ENCODE results near the gene SLC7A4. TPM values are rescaled to one million over a fixed set of nuclear protein-coding genes. Genes with fewer than 3 reads are reported as not detected.
"Not testable (repeated sequence)": the region's sequence is repeated elsewhere in the genome, so short reads cannot be mapped to it uniquely, and the experiment has no call there.

SLC7A4 gene
- total RNA-seq, 2 donors from 2014 or later, result not detected

DNA sequence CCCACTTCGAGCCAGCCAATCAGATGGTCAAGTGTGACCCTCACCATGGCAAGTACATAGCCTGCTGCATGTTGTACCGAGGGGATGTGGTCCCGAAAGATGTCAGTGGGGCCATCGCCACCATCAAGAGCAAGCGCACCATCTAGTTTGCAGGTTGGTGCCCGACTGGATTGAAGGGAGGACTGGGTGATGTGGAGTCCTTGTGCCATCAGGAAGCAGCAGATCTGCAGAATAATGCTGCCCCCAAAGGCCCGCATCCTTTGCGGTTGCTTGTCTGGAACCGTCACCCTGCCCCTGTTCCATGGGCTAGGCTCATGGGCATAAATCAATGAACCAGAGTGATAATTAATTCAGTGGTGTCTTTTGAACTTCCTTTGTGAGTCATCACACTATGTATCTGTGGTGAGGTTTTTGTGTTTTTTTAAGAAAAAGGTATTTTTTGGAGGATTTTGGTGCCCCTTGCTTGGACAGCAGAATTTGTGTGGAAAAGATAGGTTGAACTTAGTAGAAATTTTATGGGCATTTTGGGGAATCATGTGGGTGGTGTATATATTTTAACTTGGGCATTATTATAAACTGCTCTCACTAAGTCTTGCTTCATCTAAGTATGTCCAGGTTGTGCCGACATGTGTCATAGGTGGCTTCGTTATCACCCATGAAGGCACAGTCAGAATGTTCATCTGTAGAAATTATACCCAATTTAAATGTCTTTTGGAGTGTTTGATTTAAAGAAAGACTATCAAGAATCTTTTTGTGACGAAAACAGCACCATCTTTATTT lies 35.7 kb upstream of the SLC7A4 start:
- ATAC-seq (peak; percentile 34 to 39), DNase-seq (ENCODE audit: low spot score in 2 of 2) (no peak)

DNA sequence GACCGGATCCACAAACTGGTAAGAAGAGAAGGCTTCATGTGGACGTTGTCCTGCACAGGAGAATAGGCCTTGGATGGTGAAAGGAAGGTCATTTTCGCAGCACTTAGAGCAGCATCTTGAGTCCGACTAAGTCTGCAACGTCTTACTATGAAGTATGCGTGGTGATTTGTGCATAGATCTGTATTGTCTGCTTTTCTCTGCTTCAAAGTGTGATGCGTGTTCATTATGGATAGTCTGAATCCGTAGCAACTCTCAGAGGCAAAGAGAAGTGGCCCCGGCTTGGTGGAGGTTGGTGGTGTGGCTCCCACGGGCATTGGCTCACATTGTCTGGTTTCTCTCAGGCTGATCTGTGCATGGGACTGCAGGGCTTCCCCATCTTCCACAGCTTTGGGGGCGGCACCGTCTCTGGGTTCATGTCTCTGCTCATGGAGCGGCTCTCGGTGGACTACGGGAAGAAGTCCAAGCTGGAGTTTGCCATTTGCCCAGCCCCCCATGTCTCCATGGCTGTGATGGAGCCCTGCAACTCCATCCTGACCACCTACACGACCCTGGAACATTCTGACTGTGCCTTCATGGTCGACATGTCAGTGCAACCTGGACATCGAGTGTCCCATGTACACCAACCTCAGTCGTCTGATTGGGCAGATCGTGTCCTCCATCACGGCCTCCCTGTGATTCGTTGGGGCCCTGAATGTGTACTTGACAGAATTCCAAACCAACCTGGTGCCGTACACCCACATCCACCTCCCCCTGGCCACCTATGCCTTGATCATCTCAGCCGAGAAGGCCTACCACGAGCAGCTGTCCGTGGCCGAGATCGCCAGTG lies 34.9 kb upstream of the SLC7A4 start:
- Mint-ChIP-seq H3K9me3 (no peaks in the 10 kb centered on the region), H3K27ac (no peak overlapping the region), H3K36me3 (no peaks in the 10 kb centered on the region)
- DNase-seq (ENCODE audit: low spot score in 2 of 2) (no peak), ATAC-seq (no peak)

More for the DNA sequence above, 35.7 kb upstream of the SLC7A4 start:
- Mint-ChIP-seq H3K36me3 (no peaks in the 10 kb centered on the region), H3K9me3 (no peaks in the 10 kb centered on the region), H3K27ac (no peak overlapping the region)

DNA sequence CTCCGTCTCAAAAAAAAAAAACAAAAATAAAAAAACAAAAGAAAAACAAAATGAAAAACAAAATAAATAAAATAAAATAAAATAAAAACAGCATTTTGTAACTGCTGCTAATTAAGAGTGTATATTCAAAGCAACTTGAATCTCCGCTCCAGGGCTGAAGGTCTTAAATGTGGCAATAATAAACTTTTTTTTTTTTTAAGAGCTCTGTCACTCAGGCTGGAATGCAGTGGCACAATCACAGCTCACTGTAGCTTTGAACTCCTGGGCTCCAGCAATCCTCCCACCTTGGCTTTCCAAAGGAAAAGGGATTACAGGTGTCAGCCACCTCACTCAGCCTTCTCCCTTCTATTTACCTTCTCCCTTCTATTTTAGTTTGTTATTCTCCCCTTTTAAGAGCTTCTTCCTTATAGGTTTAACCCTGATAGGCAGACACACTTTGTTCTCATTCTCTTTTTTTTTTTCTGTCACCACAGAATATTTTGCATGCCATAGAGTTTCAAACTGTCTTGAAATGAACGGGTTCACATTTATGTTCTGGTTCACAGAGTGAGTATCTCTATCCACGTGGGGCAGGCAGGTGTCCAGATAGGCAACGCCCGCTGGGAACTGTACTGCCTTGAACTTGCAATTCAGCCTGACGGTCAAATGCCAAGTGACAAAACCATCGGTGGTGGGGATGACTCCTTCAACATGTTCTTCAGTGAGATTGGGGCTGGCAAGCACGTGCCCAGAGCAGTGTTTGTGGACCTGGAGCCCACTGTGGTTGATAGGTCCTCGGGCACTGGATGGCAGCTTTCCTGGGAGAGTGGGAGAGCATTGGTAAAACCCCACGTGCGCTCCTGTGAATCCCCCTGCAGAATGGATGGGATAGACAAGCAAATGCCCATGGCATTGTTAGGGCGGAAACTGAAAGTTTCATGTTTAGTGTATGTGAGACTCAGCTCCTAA lies 32.8 kb upstream of the SLC7A4 start:
- no peak overlapping the region for H3K27ac Mint-ChIP-seq

DNA sequence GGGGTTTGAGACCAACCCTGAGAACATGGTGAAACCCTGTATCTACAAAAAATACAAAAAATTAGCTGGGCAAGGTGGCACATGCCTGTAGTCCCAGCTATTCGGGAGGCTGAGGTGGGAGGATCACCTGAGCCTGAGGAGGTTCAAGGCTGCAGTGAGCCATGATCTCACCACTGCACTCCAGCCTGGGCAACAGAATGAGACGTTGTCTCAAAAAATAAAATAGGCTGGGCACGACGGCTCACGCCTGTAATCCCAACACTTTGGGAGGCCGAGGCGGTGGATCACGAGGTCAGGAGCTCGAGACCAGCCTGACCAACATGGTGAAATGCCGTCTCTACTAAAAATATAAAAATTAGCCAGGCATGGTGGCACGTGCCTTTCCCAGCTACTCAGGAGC lies 32.1 kb upstream of the SLC7A4 start:
- DNase-seq (ENCODE audit: low spot score in 2 of 2); H3K27ac Mint-ChIP-seq; ATAC-seq; H3K36me3 Mint-ChIP-seq; H3K9me3 Mint-ChIP-seq: not testable (repeated sequence)

More for the DNA sequence above, 32.8 kb upstream of the SLC7A4 start:
- Mint-ChIP-seq H3K9me3 (no peaks in the 10 kb centered on the region), H3K36me3 (no peaks in the 10 kb centered on the region)
- no peak for DNase-seq (ENCODE audit: low spot score in 2 of 2)
- ATAC-seq, result no peak

DNA sequence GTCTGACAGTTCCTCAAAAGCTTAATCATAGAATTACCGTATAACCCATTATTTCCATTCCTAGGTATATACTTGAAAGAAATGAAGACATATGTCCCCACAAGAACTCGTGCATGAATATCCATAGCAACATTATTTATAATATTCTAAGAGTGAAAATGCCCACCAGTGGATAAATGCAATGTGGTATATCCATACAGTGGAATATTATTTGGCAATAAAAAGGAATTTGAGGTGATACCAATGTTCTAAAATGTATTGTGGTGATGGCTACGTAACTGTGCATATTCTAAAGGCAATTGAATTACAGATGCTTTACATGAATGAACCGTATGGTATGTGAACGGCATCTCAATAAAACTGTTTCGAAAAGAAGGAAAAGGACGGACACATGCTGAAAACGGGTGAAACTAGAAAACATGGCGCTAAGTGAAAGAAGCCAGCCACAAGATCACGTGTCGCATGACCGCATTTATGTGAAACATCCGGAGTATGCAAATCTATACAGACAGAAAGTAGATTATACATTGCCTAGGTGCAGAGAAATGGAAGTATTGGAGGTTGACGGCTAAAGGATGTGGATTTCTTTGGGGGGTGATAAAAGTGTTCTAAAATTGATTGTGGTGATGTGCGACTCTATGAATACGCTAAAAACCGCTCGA lies 29.4 kb upstream of the SLC7A4 start:
- not testable (repeated sequence) for H3K27ac Mint-ChIP-seq; DNase-seq (ENCODE audit: low spot score in 2 of 2); H3K9me3 Mint-ChIP-seq; ATAC-seq; H3K36me3 Mint-ChIP-seq

DNA sequence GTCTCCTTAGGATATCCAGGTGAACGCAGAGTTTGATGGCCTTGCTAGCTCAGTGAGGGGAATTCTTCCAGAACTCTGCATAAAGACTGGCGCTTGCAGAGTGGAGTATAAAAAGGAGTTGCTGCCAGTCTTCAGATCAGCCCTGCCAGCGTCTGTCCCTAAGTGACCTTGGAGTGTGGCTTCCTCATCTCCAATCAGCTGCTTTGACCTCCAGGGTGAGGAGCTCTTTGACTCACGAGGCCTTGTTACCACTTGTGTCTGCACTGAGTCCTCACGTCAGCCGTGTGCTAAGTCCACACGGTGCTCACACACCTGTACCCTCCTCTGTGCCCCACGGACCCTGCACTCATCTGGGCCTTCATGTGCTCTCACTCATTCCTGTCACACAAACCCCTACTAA lies 28.0 kb upstream of the SLC7A4 start:
- not testable (repeated sequence) for DNase-seq (ENCODE audit: low spot score in 2 of 2); ATAC-seq; H3K27ac Mint-ChIP-seq; H3K36me3 Mint-ChIP-seq; H3K9me3 Mint-ChIP-seq

DNA sequence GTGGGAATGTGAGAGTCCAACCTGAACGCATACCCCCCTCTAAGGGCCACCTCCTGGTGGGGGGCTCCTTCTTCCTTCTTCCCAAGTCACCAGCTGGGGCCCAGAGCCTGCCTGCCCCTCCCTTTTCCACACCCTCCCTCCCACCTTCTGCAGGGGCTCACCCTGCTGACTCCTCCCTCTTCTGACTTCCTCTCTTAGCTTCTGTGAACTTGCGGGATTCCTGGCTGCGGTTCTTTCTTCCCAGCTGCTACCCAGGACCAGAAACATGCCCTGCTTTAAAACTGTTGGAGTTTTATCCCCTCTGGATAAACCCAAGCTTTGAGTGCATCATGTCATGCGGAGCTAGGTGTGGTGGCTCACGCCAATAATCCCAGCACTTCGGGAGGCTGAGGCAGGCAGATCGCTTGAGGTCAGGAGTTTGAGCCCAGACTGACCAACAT lies 23.5 kb upstream of the SLC7A4 start:
- Mint-ChIP-seq H3K27ac (peak overlapping the region; percentile 36 to 88), H3K36me3 (no peaks in the 10 kb centered on the region), H3K9me3 (no peaks in the 10 kb centered on the region)
- DNase-seq (ENCODE audit: low spot score in 2 of 2), result no peak
- ATAC-seq, result no peak

DNA sequence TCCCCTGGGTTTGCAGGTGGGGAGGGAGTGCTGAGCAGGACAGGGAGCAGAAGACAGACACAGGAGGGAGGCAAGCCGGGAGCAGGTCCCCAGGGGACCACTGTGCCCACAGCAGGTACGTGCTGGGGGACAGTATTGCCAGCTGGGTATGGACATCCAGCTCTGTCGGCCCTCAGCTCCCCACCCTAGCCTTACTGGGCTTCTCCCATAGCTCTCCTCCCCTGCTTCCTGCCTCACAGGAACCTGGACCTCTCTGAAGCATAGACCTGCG lies 23.1 kb upstream of the SLC7A4 start:
- no peaks in the 10 kb centered on the region for H3K9me3 Mint-ChIP-seq
- DNase-seq (ENCODE audit: low spot score in 2 of 2), result no peak
- no peak for ATAC-seq
- peak overlapping the region; percentile 36 to 88 for H3K27ac Mint-ChIP-seq
- H3K36me3 Mint-ChIP-seq, result no peaks in the 10 kb centered on the region

DNA sequence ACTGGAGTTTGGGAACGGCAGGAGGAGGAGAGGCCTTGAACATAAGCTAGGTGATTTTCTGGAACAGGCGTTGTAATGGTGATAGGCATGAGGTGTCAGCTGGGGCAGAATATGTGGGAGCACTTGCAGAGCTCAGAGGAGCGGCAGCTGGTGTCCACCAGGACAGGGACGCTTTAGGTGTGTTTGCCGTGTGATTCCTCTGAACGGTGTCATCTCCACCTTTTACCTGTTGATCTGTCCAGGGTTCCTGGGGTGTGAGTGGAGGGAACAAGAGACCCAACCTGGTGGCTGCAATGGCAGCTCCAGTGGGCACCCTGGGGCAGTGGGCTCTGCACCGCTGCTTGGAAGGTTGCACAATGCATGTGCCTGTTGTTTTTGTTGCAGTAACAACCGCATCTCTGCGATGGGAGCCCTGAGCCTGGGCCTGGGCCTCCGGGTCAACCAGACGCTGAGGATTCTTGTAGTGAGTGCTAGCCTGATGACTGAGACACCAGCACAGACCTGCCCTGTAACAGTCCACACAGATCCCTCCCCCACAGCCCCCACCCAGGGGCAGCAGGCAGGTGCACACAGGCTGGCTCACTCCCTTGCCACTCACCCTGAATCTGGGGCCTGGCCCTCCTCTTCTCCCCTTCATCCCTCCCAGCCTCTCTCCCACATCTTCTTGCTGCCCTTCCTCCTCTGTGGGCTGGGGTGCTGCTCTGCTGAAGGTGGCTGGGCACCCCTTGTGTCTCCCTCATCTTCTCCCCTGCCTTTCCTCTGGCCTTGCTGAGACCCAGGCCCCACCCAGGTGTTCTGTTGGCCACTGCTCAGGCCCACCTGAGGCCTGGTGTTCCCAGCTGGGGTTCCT lies 22.6 kb upstream of the SLC7A4 start:
- no peak for DNase-seq (ENCODE audit: low spot score in 2 of 2)
- ATAC-seq, result no peak
- no peaks in the 10 kb centered on the region for H3K36me3 Mint-ChIP-seq
- H3K27ac Mint-ChIP-seq, result peak overlapping the region in 1 of 2 donors; percentile 36
- no peaks in the 10 kb centered on the region for H3K9me3 Mint-ChIP-seq

DNA sequence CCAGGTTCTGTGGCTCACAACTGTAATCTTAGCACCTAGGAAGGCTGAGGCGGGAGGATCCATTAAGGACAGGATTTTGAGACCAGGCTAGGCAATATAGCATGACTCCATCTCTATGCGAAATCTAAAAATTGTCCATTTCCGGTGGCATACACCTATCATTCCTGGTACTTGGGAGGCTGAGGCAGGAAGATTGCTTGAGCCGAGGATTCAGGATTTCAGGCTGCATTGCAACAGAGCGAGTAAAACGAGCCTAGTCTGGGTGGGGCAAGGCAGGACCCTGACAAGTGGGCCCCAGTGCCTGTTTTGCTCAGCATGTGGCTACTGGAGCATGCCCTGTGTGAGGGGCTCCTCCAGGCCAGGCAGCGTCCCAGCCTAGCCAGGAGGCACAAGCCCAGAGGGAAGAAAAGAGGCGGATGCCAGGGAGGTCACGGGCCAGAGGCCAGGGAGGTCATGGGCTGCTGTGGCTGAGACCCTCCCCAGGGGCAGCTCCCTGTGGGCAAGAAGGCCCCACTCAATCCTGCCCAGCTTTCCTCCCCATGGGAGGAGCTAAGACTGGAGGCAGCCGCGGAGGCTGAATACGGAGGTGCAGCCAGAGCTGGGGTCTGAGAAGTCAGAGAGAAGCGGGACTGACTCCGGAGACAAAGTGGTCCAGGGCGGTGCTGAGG lies 21.8 kb upstream of the SLC7A4 start:
- ATAC-seq, result no peak
- H3K36me3 Mint-ChIP-seq, result no peaks in the 10 kb centered on the region
- H3K27ac Mint-ChIP-seq, result peak overlapping the region in 1 of 2 donors; percentile 14
- no peak for DNase-seq (ENCODE audit: low spot score in 2 of 2)
- H3K9me3 Mint-ChIP-seq, result no peaks in the 10 kb centered on the region

DNA sequence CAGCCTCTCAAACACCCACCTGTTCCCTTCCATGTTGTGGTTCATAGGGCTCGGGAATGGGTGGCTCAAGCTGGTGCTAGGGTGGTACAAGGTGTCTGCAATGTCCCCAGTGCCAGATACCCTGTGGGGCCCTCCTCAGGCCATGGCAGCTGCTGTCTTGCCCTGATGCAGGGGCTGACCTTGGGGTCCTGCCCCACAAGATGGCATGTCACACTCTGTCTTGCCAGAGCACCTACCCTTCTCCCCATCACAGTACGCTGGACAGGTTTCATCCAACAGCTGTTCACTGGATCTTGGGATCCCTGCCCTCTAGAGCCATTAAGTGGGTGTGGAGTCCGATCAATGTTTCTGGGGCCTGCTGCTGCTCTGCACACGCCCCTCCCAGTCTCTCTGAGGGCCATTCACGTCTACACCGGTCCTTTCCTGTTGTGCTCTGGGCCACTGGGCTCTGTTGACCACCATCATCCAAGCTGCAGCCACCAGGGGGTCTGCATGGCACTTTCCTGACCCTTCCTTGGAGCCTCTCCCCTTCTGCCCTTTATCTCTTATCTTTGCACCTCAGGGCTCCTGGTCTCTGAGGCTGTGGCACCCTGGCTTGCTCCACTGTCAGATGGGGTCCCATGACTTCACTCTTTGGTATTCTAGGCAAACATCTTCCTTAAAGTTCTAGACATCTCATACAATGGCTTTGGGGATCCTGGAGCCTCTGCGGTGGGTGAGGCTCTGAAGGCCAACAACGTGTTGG lies 20.5 kb upstream of the SLC7A4 start:
- no peak for ATAC-seq
- no peaks in the 10 kb centered on the region for H3K36me3 Mint-ChIP-seq
- H3K27ac Mint-ChIP-seq, result peak overlapping the region in 1 of 2 donors; percentile 41
- H3K9me3 Mint-ChIP-seq, result no peaks in the 10 kb centered on the region
- no peak for DNase-seq (ENCODE audit: low spot score in 2 of 2)

DNA sequence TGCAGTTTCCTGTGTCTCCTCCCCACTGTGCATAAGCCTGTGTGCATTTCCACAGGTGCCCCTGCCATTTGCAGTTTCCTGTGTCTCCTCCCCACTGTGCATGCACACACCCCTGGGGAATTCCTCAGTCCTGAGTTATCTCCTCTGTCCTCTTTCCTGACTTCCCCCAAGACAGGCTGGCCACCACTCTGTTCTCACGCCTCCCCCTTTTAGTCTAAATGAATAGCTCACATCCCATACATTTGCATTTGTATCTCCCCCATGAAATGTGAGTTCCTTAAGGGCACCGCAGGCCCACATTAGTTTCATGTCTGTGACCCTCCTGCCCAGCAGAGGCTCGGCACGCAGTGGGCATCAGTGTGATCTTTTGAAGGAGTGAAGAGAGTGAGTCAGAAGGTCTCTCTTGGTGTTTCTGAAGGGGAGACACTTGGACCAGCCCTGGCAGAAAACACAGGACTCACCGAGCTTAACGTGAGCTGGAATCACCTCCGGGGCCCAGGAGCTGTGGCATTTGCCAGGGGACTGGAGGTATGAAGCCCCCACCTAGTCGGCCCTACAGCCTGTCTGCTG lies 19.6 kb upstream of the SLC7A4 start:
- no peak for ATAC-seq

DNA sequence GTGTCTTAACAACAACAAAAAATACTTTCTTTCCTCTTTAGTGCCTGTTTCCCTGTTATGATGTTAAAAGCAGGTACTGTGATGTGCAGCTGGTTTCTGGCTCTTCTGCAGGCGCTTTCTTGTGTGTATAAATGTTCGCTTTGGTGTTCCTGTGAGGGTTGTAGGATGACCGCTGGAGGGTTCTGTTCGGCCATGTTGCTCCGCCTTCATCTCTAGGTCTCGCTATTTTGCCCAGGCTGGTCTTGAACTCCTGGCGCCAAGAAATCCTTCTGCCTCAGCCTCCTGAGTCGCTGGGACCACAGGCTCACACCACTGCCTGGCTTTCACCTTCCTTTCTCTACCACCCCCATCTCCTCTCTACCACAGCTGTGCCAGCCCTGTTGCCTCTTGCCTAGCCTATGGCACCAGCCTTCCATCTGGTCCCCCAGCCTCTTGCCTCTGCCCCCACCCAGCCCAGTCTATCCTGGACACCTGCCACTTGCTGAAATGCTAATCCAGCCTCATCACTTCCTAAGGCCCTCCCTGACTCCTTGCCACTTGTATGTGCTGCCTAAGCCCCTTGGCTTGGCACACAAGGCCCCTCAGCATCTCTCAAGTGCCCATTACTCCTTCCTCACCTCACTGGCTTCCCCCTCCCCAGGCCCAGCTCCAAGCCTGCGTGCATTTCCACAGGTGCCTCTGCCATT lies 18.9 kb upstream of the SLC7A4 start:
- no peak for ATAC-seq
- H3K9me3 Mint-ChIP-seq, result no peaks in the 10 kb centered on the region
- no peak for DNase-seq (ENCODE audit: low spot score in 2 of 2)
- H3K36me3 Mint-ChIP-seq, result no peaks in the 10 kb centered on the region
- peak overlapping the region; percentile 15 to 84 for H3K27ac Mint-ChIP-seq

More for the DNA sequence above, 19.6 kb upstream of the SLC7A4 start:
- H3K36me3 Mint-ChIP-seq, result no peaks in the 10 kb centered on the region
- DNase-seq (ENCODE audit: low spot score in 2 of 2), result no peak
- H3K27ac Mint-ChIP-seq, result peak overlapping the region; percentile 15 to 84
- no peaks in the 10 kb centered on the region for H3K9me3 Mint-ChIP-seq

DNA sequence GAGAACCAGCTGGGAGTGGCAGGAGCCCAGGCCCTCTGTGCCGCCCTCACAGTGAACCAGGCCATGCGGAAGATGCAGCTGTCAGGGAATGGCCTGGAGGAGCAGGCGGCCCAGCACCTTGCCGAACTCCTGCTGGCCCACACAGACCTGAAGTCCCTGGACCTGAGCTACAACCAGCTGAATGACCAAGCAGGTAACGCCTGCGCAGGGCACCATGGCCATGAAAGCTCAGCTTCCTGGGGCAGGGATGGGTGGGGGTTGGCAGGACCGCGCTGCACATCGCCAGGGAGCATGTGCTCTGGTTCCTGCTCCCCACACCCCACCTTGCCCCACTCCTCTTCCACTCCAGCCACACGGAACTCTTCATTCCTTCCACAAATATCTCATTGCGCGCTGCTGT lies 16.6 kb upstream of the SLC7A4 start:
- not testable (repeated sequence) for H3K27ac Mint-ChIP-seq; H3K36me3 Mint-ChIP-seq; DNase-seq (ENCODE audit: low spot score in 2 of 2); ATAC-seq; H3K9me3 Mint-ChIP-seq

Data from activated naive CD4-positive, alpha-beta T cell treated with anti-CD3 and anti-CD28 coated beads, Interleukin-2, amount 50 U/mL, for 72 hours (primary cell).